IMR-90 (cell line): ENCODE results near the gene RAB12. TPM values are rescaled to one million over a fixed set of nuclear protein-coding genes. Genes with fewer than 3 reads are reported as not detected.

Source experiments
- ATAC-seq: fragments of 200-7000 bp; cut with Tn5 transposase; 2 replicates; pipeline ENCODE4 v1.9.1; 2020; ENCODE audit warnings: low read depth, mild to moderate bottlenecking, moderate library complexity
- BruUV-seq: library from RNA; stranded (reverse); fragments of 400-500 nt; replicated peaks from 2 replicates; lab custom pipeline; 2021; lab: Mats Ljungman, UMichigan
- CTCF ChIA-PET: fragments of 300-600 bp; formaldehyde crosslinking; extraction: SDS; loops from one replicate; lab custom pipeline; 2021; ENCODE audit warnings: antibody characterized with exemption; lab: Yijun Ruan, JAX
- POLR2A ChIA-PET: fragments of 300-600 bp; sonication (Branson Sonifier 250); formaldehyde crosslinking; loops from one replicate; lab custom pipeline; 2022; ENCODE audit warnings: antibody characterized with exemption; ENCODE audit not compliant: unreplicated experiment; lab: Charles Lee
- DNase-seq: peaks from one replicate; pipeline ENCODE4 v3.0.0; 2013
- H2AFZ ChIP-seq: replicated peaks from 2 replicates; pipeline ENCODE3; 2013; ENCODE audit warnings: low read length, mild to moderate bottlenecking; ENCODE audit not compliant: poor library complexity
- H2AK5ac ChIP-seq: 2 replicates; pipeline ENCODE4 v1.6.1; 2013; ENCODE audit warnings: low read depth, low read length, inconsistent platforms
- H2AK9ac ChIP-seq: replicated peaks from 2 replicates; pipeline ENCODE3; 2013; ENCODE audit warnings: mild to moderate bottlenecking, low read depth, low read length, moderate library complexity; ENCODE audit not compliant: poor library complexity
- H2BK120ac ChIP-seq: 2 replicates; pipeline ENCODE4 v1.6.1; 2013; ENCODE audit warnings: low read depth, low read length, inconsistent platforms
- H2BK15ac ChIP-seq: 3 replicates; pipeline ENCODE4 v1.6.1; 2013; ENCODE audit warnings: low read depth, low read length, inconsistent platforms
- H2BK20ac ChIP-seq: 2 replicates; pipeline ENCODE4 v1.6.1; 2013; ENCODE audit warnings: low read depth, mild to moderate bottlenecking, inconsistent platforms, low read length, moderate library complexity
- H2BK5ac ChIP-seq: 2 replicates; pipeline ENCODE4 v1.6.1; 2013; ENCODE audit warnings: mild to moderate bottlenecking, low read depth, low read length, inconsistent platforms; ENCODE audit not compliant: poor library complexity, severe bottlenecking
- H3K14ac ChIP-seq: replicated peaks from 2 replicates; pipeline ENCODE4 v1.6.1; 2013; ENCODE audit warnings: low read depth, low read length, inconsistent platforms
- H3K18ac ChIP-seq: 2 replicates; pipeline ENCODE4 v1.6.1; 2013; ENCODE audit warnings: low read depth, low read length, control low read depth
- H3K23ac ChIP-seq: 2 replicates; pipeline ENCODE4 v1.6.1; 2013; ENCODE audit warnings: low read depth, low read length, inconsistent platforms
- H3K27ac ChIP-seq: 2 replicates; pipeline ENCODE4 v1.5.1; 2013; ENCODE audit warnings: mild to moderate bottlenecking, control low read depth, low read length; ENCODE audit not compliant: insufficient read depth
- H3K27me3 ChIP-seq: 2 replicates; pipeline ENCODE4 v1.6.1; 2013; ENCODE audit warnings: low read length; ENCODE audit not compliant: control insufficient read depth, insufficient read depth
- H3K36me3 ChIP-seq: 2 replicates; pipeline ENCODE4 v1.6.1; 2013; ENCODE audit warnings: low read length, mixed read lengths; ENCODE audit not compliant: control insufficient read depth, insufficient read depth
- H3K4ac ChIP-seq: 2 replicates; pipeline ENCODE4 v1.6.1; 2013; ENCODE audit warnings: low read depth, low read length, inconsistent platforms
- H3K4me1 ChIP-seq: 2 replicates; pipeline ENCODE4 v1.6.1; 2013; ENCODE audit warnings: low read length, mixed read lengths; ENCODE audit not compliant: control insufficient read depth, insufficient read depth
- H3K4me2 ChIP-seq: 2 replicates; pipeline ENCODE4 v1.6.1; 2013; ENCODE audit warnings: low read depth, mild to moderate bottlenecking, control low read depth, low read length, moderate library complexity
- H3K4me3 ChIP-seq: 2 replicates; pipeline ENCODE4 v1.5.1; 2013; ENCODE audit warnings: low read depth, mild to moderate bottlenecking, control low read depth, low read length, moderate library complexity; ENCODE audit not compliant: insufficient read depth
- H3K56ac ChIP-seq: 2 replicates; pipeline ENCODE4 v1.6.1; 2013; ENCODE audit warnings: low read length, inconsistent platforms; ENCODE audit not compliant: insufficient read depth; ENCODE audit errors: extremely low read depth
- H3K79me1 ChIP-seq, 2 experiments: 2 replicates each; pipeline ENCODE4 v1.6.1; 2013; ENCODE audit warnings: low read length in 2 of 2, inconsistent platforms in 1 of 2, low read depth in 1 of 2
- H3K9ac ChIP-seq: 2 replicates; pipeline ENCODE4 v1.6.1; 2013; ENCODE audit warnings: low read depth, low read length, control low read depth
- H3K9me1 ChIP-seq: 2 replicates; pipeline ENCODE4 v1.6.1; 2013; ENCODE audit warnings: low read length, inconsistent platforms; ENCODE audit not compliant: insufficient read depth
- H3K9me3 ChIP-seq: 2 replicates; pipeline ENCODE4 v1.6.1; 2013; ENCODE audit warnings: low read length; ENCODE audit not compliant: control insufficient read depth, insufficient read depth
- H4K20me1 ChIP-seq: 2 replicates; pipeline ENCODE4 v1.6.1; 2013; ENCODE audit warnings: low read length, inconsistent platforms; ENCODE audit not compliant: insufficient read depth
- H4K5ac ChIP-seq: 2 replicates; pipeline ENCODE4 v1.6.1; 2013; ENCODE audit warnings: mild to moderate bottlenecking, low read depth, low read length, control low read depth
- H4K8ac ChIP-seq, 2 experiments: 2 replicates each; pipeline ENCODE4 v1.6.1; 2013; ENCODE audit warnings: low read depth in 2 of 2, low read length in 2 of 2, control low read depth in 1 of 2, inconsistent platforms in 1 of 2
- H4K91ac ChIP-seq: 2 replicates; pipeline ENCODE4 v1.6.1; 2013; ENCODE audit warnings: low read depth, low read length, inconsistent platforms; ENCODE audit not compliant: insufficient read depth
- BHLHE40 ChIP-seq: fragments of 150-350 bp; IDR thresholded peaks from 2 replicates; pipeline ENCODE4 v1.6.1; 2016; ENCODE audit warnings: mild to moderate bottlenecking, low read depth, low read length
- CEBPB ChIP-seq: IDR thresholded peaks from 2 replicates; pipeline ENCODE4 v1.6.1; 2012; ENCODE audit warnings: low read depth, low read length, improper control_type of control experiment
- CHD1 ChIP-seq: IDR thresholded peaks from 2 replicates; pipeline ENCODE4 v1.6.1; 2012; ENCODE audit warnings: low read depth, low read length, improper control_type of control experiment
- FOS ChIP-seq: fragments of 150-350 bp; IDR thresholded peaks from 2 replicates; pipeline ENCODE4 v1.6.1; 2016; ENCODE audit warnings: low read depth, low read length
- MAFK ChIP-seq: IDR thresholded peaks from 2 replicates; pipeline ENCODE4 v1.6.1; 2012; ENCODE audit warnings: low read depth, low read length, improper control_type of control experiment
- MAZ ChIP-seq: IDR thresholded peaks from 2 replicates; pipeline ENCODE4 v1.6.1; 2012; ENCODE audit warnings: low read depth, mild to moderate bottlenecking, low read length, improper control_type of control experiment, moderate library complexity, borderline replicate concordance
- MXI1 ChIP-seq: IDR thresholded peaks from 2 replicates; pipeline ENCODE4 v1.6.1; 2012; ENCODE audit warnings: low read depth, mild to moderate bottlenecking, low read length, moderate library complexity, borderline replicate concordance
- NFE2L2 ChIP-seq: fragments of 150-350 bp; IDR thresholded peaks from 2 replicates; pipeline ENCODE4 v1.6.1; 2016; ENCODE audit warnings: low read depth, mild to moderate bottlenecking, low read length
- POLR2A ChIP-seq: IDR thresholded peaks from 2 replicates; pipeline ENCODE4 v1.6.1; 2012; ENCODE audit warnings: mild to moderate bottlenecking, low read depth, low read length
- RAD21 ChIP-seq: IDR thresholded peaks from 2 replicates; pipeline ENCODE4 v1.6.1; 2012; ENCODE audit warnings: low read length, improper control_type of control experiment
- RCOR1 ChIP-seq: IDR thresholded peaks from 2 replicates; pipeline ENCODE4 v1.6.1; 2012; ENCODE audit warnings: mild to moderate bottlenecking, low read length, improper control_type of control experiment; ENCODE audit not compliant: insufficient replicate concordance
- RFX5 ChIP-seq: IDR thresholded peaks from 2 replicates; pipeline ENCODE4 v1.8.0; 2012; ENCODE audit warnings: low read depth, mild to moderate bottlenecking, low read length, moderate library complexity
- SMC3 ChIP-seq: fragments of 150-350 bp; IDR thresholded peaks from 2 replicates; pipeline ENCODE4 v1.6.1; 2016; ENCODE audit warnings: low read depth, mild to moderate bottlenecking, antibody characterized with exemption, low read length, moderate library complexity
- WGBS, 2 experiments: methylation state at CpG; one replicate each; pipeline versions ENCODE4 v1.1.5 to v1.1.7; 2013; ENCODE audit warnings: missing lambda C conversion rate in 2 of 2; ENCODE audit not compliant: insufficient read length in 1 of 2; ENCODE audit errors: extremely low coverage in 2 of 2; 5-methylcytosine and 5-hydroxymethylcytosine counted together
- dilution Hi-C: fragments of 300-500 bp; cut with HindIII; formaldehyde crosslinking; loops from one replicate; pipeline ENCODE4 v1.14.3; 2018; ENCODE audit warnings: low sequenced_read_pairs; ENCODE audit not compliant: unreplicated experiment
- in situ Hi-C: fragments of 300-500 bp; cut with MboI; formaldehyde crosslinking; loops from 3 replicates; pipeline ENCODE4 v1.14.3; 2019; ENCODE audit warnings: low sequenced_read_pairs, inconsistent platforms, mixed read lengths
- intact Hi-C: fragments of 100-400 bp; cut with micrococcal nuclease; formaldehyde crosslinking; loops from 2 replicates; pipeline ENCODE4 v1.10.0; 2022
- polyA plus RNA-seq, 3 experiments: library from polyadenylated mRNA; depleted of rRNA; stranded (reverse); fragments of >200 nt; gene quantifications; 2 replicates each; pipeline ENCODE4 v1.2.3, GENCODE V29; 2012; ENCODE audit warnings: low replicate concordance in 1 of 3
- total RNA-seq: library from RNA; depleted of rRNA; stranded (reverse); fragments of >200 nt; gene quantifications from 2 replicates; pipeline ENCODE4 v1.2.3, GENCODE V29; 2012
- TF ChIP-seq, protein P1 (sequence below): conservative IDR thresholded peaks from 2 replicates; pipeline ENCODE4 v1.5.1; 2012; ENCODE audit warnings: mild to moderate bottlenecking, low read depth, low read length, improper control_type of control experiment
- TF ChIP-seq, protein P2 (sequence below): fragments of 150-350 bp; IDR thresholded peaks from 2 replicates; pipeline ENCODE4 v1.6.1; 2017; ENCODE audit warnings: mild to moderate bottlenecking, antibody characterized with exemption, low read length, low read depth
- TF ChIP-seq, protein P3 (sequence below): fragments of 150-350 bp; IDR thresholded peaks from 2 replicates; pipeline ENCODE4 v1.6.1; 2016; ENCODE audit warnings: low read depth, mild to moderate bottlenecking, low read length, moderate library complexity, borderline replicate concordance

Gene RAB12
- total and polyA plus RNA-seq, 2 of the 4 experiments (the other 2 are of a cell fraction), result 14.9 to 19.2 TPM

DNA sequence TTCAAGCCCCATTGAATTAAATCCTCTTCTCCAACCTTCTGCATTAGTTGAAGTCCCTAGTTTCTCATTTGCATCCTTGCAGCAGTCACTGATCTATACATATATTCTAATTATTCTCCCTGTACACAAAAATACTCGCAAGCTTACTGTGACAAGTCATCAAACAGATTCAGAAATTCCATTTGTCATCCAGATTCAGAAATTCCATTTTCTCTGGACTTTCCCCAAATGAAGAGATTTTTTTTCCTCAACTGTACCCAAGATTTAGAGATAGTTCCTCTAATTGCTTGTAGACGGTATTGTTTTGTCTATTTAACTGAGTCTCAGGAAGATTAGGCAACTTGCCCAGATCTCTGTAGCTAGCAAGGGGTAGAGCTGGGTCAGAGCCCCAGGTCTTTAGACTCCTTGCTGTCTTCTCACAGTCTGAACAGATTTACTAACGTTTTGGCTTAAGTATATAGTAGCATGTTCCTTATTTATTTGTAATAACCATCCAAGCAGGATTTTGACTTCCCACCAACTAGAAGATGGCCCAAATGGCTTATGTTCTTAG, 34.2 kb downstream of the RAB12 start:
- Histone ChIP-seq H3K56ac (no peak overlapping the region), H3K4me1 (no peaks in the 10 kb centered on the region), H2AK5ac (no peak overlapping the region), H4K20me1 (no peaks in the 10 kb centered on the region), H4K91ac (no peak overlapping the region), H3K27me3 (no peaks in the 10 kb centered on the region), H3K9me3 (no peaks in the 10 kb centered on the region), H2BK5ac (no peak overlapping the region), H3K36me3 (peaks cover 13% of the 10 kb centered on the region), H3K4me3 (no peak overlapping the region), H2BK20ac (no peak overlapping the region), H3K79me1 (peaks cover 0 to 9% of the 10 kb centered on the region in 2 experiments; a peak in 1 of 4 replicates), H3K23ac (no peak overlapping the region), H3K4ac (no peak overlapping the region), H3K27ac (no peak overlapping the region), H4K5ac (no peak overlapping the region), H3K9me1 (peaks cover 4% of the 10 kb centered on the region; the same call in 1 of the 2 replicates), H3K9ac (no peak overlapping the region), H3K4me2 (no peak overlapping the region), H3K14ac (no peak overlapping the region), H2BK15ac (no peak overlapping the region), H3K18ac (no peak overlapping the region), H2AK9ac (no peak overlapping the region), H4K8ac (no peak overlapping the region), H2BK120ac (no peak overlapping the region), H2AFZ (no peak overlapping the region)
- ChIA-PET CTCF (interaction anchor here (0.6 kb wide), 2 partner anchors 18 to 450 kb away, joined by 3 to 11 read pairs; no protein-coding TSS in a partner anchor), POLR2A (no interaction called here)
- no peak for TF ChIP-seq CHD1
- no peak for TF ChIP-seq NFE2L2
- no peak for TF ChIP-seq BHLHE40
- TF ChIP-seq, protein P1, sequence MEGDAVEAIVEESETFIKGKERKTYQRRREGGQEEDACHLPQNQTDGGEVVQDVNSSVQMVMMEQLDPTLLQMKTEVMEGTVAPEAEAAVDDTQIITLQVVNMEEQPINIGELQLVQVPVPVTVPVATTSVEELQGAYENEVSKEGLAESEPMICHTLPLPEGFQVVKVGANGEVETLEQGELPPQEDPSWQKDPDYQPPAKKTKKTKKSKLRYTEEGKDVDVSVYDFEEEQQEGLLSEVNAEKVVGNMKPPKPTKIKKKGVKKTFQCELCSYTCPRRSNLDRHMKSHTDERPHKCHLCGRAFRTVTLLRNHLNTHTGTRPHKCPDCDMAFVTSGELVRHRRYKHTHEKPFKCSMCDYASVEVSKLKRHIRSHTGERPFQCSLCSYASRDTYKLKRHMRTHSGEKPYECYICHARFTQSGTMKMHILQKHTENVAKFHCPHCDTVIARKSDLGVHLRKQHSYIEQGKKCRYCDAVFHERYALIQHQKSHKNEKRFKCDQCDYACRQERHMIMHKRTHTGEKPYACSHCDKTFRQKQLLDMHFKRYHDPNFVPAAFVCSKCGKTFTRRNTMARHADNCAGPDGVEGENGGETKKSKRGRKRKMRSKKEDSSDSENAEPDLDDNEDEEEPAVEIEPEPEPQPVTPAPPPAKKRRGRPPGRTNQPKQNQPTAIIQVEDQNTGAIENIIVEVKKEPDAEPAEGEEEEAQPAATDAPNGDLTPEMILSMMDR, result no peak
- TF ChIP-seq RFX5, result no peak
- no peak for TF ChIP-seq MAFK
- TF ChIP-seq POLR2A, result no peak
- no peak for TF ChIP-seq RAD21
- TF ChIP-seq, protein P2, sequence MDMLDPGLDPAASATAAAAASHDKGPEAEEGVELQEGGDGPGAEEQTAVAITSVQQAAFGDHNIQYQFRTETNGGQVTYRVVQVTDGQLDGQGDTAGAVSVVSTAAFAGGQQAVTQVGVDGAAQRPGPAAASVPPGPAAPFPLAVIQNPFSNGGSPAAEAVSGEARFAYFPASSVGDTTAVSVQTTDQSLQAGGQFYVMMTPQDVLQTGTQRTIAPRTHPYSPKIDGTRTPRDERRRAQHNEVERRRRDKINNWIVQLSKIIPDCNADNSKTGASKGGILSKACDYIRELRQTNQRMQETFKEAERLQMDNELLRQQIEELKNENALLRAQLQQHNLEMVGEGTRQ, result no peak
- TF ChIP-seq CEBPB, result no peak
- TF ChIP-seq, protein P3, sequence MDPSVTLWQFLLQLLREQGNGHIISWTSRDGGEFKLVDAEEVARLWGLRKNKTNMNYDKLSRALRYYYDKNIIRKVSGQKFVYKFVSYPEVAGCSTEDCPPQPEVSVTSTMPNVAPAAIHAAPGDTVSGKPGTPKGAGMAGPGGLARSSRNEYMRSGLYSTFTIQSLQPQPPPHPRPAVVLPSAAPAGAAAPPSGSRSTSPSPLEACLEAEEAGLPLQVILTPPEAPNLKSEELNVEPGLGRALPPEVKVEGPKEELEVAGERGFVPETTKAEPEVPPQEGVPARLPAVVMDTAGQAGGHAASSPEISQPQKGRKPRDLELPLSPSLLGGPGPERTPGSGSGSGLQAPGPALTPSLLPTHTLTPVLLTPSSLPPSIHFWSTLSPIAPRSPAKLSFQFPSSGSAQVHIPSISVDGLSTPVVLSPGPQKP, result no peak
- TF ChIP-seq FOS, result no peak
- no peak for TF ChIP-seq MAZ
- no peak for TF ChIP-seq SMC3
- no peak for TF ChIP-seq MXI1
- TF ChIP-seq RCOR1, result no peak
- intact Hi-C loops (no loop called here), dilution Hi-C loops (no loop called here), in situ Hi-C loops (no loop called here)
- no peak for DNase-seq
- ATAC-seq, result peak; percentile 27; the same call in 1 of the 2 replicates
- WGBS, 2 experiments, result no CpG with 5 or more reads among the region's 3 CpGs
- no TSS peak for BruUV-seq
